ENCODE results near the gene EYA2. TPM values are rescaled to one million over a fixed set of nuclear protein-coding genes. Genes with fewer than 3 reads are reported as not detected.

EYA2 gene
- total and polyA plus RNA-seq, 4 donors: 1.6 to 4.4 (median 2.1) TPM

- no peak for ATAC-seq (ENCODE audit: insufficient read depth, low FRiP score)
- H3K36me3 ChIP-seq (ENCODE audit: control insufficient read depth in 4 of 4, insufficient read depth in 4 of 4, low read length in 4 of 4): no peaks in the 10 kb centered on the region
- peak in 2 of 3 donors; percentile 15 to 42 for DNase-seq
- H3K27ac ChIP-seq (ENCODE audit: low read depth in 1 of 2, low read length in 1 of 2): no peak overlapping the region
- 50 to 72% methylated on average over 2 of the region's 2 CpGs for WGBS, 2 donors
- H3K9ac ChIP-seq (ENCODE audit: insufficient read depth in 1 of 2, low read length in 2 of 2): no peak overlapping the region
- peaks cover 0 to 5% (median 0%) of the 10 kb centered on the region in 5 donors for H3K4me1 ChIP-seq (ENCODE audit: control insufficient read depth in 5 of 5, insufficient read depth in 5 of 5, low read length in 5 of 5)
- H3K4me3 ChIP-seq: no peak overlapping the region
- H3K27me3 ChIP-seq (ENCODE audit: control insufficient read depth in 3 of 3, insufficient read depth in 3 of 3, low read length in 2 of 3): no peaks in the 10 kb centered on the region
- no peak for TF ChIP-seq CTCF (IDR thresholded peaks at IDR 0.05; ENCODE audit: control extremely low read depth, extremely low read depth)
- H3K9me3 ChIP-seq (ENCODE audit: control insufficient read depth in 4 of 4, insufficient read depth in 3 of 4, low read length in 3 of 4): peaks cover 3 to 16% (median 9%) of the 10 kb centered on the region in 4 donors
Observed at GRCh38 chr20:47063407-47063806, 168.8 kb downstream of the EYA2 start.

- Histone ChIP-seq H3K36me3 (ENCODE audit: control insufficient read depth in 4 of 4, insufficient read depth in 4 of 4, low read length in 4 of 4) (no peaks in the 10 kb centered on the region), H3K9me3 (ENCODE audit: control insufficient read depth in 4 of 4, insufficient read depth in 3 of 4, low read length in 3 of 4) (peaks cover 3 to 16% (median 11%) of the 10 kb centered on the region in 4 donors), H3K4me1 (ENCODE audit: control insufficient read depth in 5 of 5, insufficient read depth in 5 of 5, low read length in 5 of 5) (peaks cover 0 to 5% (median 0%) of the 10 kb centered on the region in 5 donors), H3K4me3 (no peak overlapping the region), H3K27me3 (ENCODE audit: control insufficient read depth in 3 of 3, insufficient read depth in 3 of 3, low read length in 2 of 3) (no peaks in the 10 kb centered on the region), H3K9ac (ENCODE audit: insufficient read depth in 1 of 2, low read length in 2 of 2) (no peak overlapping the region), H3K27ac (ENCODE audit: low read depth in 1 of 2, low read length in 1 of 2) (no peak overlapping the region)
- DNase-seq: no peak
- 80 to 82% methylated on average over 3 of the region's 3 CpGs for WGBS, 2 donors
- ATAC-seq (ENCODE audit: insufficient read depth, low FRiP score): no peak
- TF ChIP-seq CTCF (IDR thresholded peaks at IDR 0.05; ENCODE audit: control extremely low read depth, extremely low read depth): no peak
Observed at GRCh38 chr20:47063808-47064207, 169.2 kb downstream of the EYA2 start.

GRCh38 chr20:47066484-47067270 is 172.0 kb downstream of the EYA2 start:
- Histone ChIP-seq H3K4me3 (no peak overlapping the region), H3K27ac (ENCODE audit: low read depth in 1 of 2, low read length in 1 of 2) (no peak overlapping the region), H3K9ac (ENCODE audit: insufficient read depth in 1 of 2, low read length in 2 of 2) (no peak overlapping the region), H3K36me3 (ENCODE audit: control insufficient read depth in 4 of 4, insufficient read depth in 4 of 4, low read length in 4 of 4) (no peaks in the 10 kb centered on the region), H3K27me3 (ENCODE audit: control insufficient read depth in 3 of 3, insufficient read depth in 3 of 3, low read length in 2 of 3) (no peaks in the 10 kb centered on the region), H3K4me1 (ENCODE audit: control insufficient read depth in 5 of 5, insufficient read depth in 5 of 5, low read length in 5 of 5) (peaks cover 0 to 5% (median 0%) of the 10 kb centered on the region in 5 donors), H3K9me3 (ENCODE audit: control insufficient read depth in 4 of 4, insufficient read depth in 3 of 4, low read length in 3 of 4) (peaks cover 3 to 16% (median 11%) of the 10 kb centered on the region in 4 donors)
- TF ChIP-seq CTCF (IDR thresholded peaks at IDR 0.05; ENCODE audit: control extremely low read depth, extremely low read depth): no peak
- DNase-seq: no peak
- no peak for ATAC-seq (ENCODE audit: insufficient read depth, low FRiP score)
- WGBS, 2 donors: 43 to 60% methylated on average over 4 of the region's 4 CpGs
